Measurements from ENCODE around the gene ASB10.

The ASB10 gene

GRCh38 chr7:151137076-151137675, 49.9 kb downstream of the ASB10 start:
- TF ChIP-seq POLR2A (IDR thresholded peaks at IDR 0.05; ENCODE audit: low read length) = no peak
- TF ChIP-seq GATA1 (IDR thresholded peaks at IDR 0.05; ENCODE audit: low read depth, low read length) = no peak
- no peak for DNase-seq

GRCh38 chr7:151135866-151136843, 50.9 kb downstream of the ASB10 start:
- DNase-seq = no peak
- no peak for TF ChIP-seq GATA1 (IDR thresholded peaks at IDR 0.05; ENCODE audit: low read depth, low read length)
- TF ChIP-seq POLR2A (IDR thresholded peaks at IDR 0.05; ENCODE audit: low read length) = no peak

- no peak for TF ChIP-seq POLR2A (IDR thresholded peaks at IDR 0.05; ENCODE audit: low read length)
- TF ChIP-seq GATA1 (IDR thresholded peaks at IDR 0.05; ENCODE audit: low read depth, low read length) = no peak
- no peak for DNase-seq
These were observed 51.6 kb downstream of the ASB10 start for GRCh38 chr7:151135525-151135845.

GRCh38 chr7:151134743-151135524, 52.1 kb downstream of the ASB10 start:
- DNase-seq = no peak
- TF ChIP-seq GATA1 (IDR thresholded peaks at IDR 0.05; ENCODE audit: low read depth, low read length) = no peak
- TF ChIP-seq POLR2A (IDR thresholded peaks at IDR 0.05; ENCODE audit: low read length) = no peak

- TF ChIP-seq GATA1 (IDR thresholded peaks at IDR 0.05; ENCODE audit: low read depth, low read length) (no peak), POLR2A (IDR thresholded peaks at IDR 0.05; ENCODE audit: low read length) (no peak)
- DNase-seq = no peak
These were observed 52.9 kb downstream of the ASB10 start for GRCh38 chr7:151133986-151134742.

GRCh38 chr7:151133266-151133985, 53.6 kb downstream of the ASB10 start:
- DNase-seq = no peak
- TF ChIP-seq POLR2A (IDR thresholded peaks at IDR 0.05; ENCODE audit: low read length) = no peak
- TF ChIP-seq GATA1 (IDR thresholded peaks at IDR 0.05; ENCODE audit: low read depth, low read length) = no peak

- DNase-seq = no peak
- TF ChIP-seq GATA1 (IDR thresholded peaks at IDR 0.05; ENCODE audit: low read depth, low read length) = no peak
- no peak for TF ChIP-seq POLR2A (IDR thresholded peaks at IDR 0.05; ENCODE audit: low read length)
These were observed 54.4 kb downstream of the ASB10 start for GRCh38 chr7:151132461-151133205.

GRCh38 chr7:151131592-151132293, 55.3 kb downstream of the ASB10 start:
- no peak for DNase-seq
- TF ChIP-seq GATA1 (IDR thresholded peaks at IDR 0.05; ENCODE audit: low read depth, low read length) (no peak), POLR2A (IDR thresholded peaks at IDR 0.05; ENCODE audit: low read length) (no peak)

GRCh38 chr7:151131224-151131591, 55.8 kb downstream of the ASB10 start:
- no peak for DNase-seq
- TF ChIP-seq POLR2A (IDR thresholded peaks at IDR 0.05; ENCODE audit: low read length) (no peak), GATA1 (IDR thresholded peaks at IDR 0.05; ENCODE audit: low read depth, low read length) (no peak)

GRCh38 chr7:151130741-151131157, 56.3 kb downstream of the ASB10 start:
- no peak for DNase-seq
- TF ChIP-seq POLR2A (IDR thresholded peaks at IDR 0.05; ENCODE audit: low read length) (no peak), GATA1 (IDR thresholded peaks at IDR 0.05; ENCODE audit: low read depth, low read length) (no peak)

GRCh38 chr7:151129960-151130591, 57.0 kb downstream of the ASB10 start:
- no peak for TF ChIP-seq GATA1 (IDR thresholded peaks at IDR 0.05; ENCODE audit: low read depth, low read length)
- no peak for DNase-seq

Measured in erythroblast (primary cell).